HG02973 (cell line): Measurements from ENCODE around the gene ELMO1.

Experiments used
- ATAC-seq: cut with Tn5 transposase; IDR thresholded peaks from one replicate; pipeline ENCODE4 v1.9.1; 2021; ENCODE audit warnings: moderate library complexity; ENCODE audit not compliant: unreplicated experiment

ELMO1 gene

GRCh38 chr7:37071124-37071523, 377.5 kb downstream of the ELMO1 start:
- no peak for ATAC-seq

DNA sequence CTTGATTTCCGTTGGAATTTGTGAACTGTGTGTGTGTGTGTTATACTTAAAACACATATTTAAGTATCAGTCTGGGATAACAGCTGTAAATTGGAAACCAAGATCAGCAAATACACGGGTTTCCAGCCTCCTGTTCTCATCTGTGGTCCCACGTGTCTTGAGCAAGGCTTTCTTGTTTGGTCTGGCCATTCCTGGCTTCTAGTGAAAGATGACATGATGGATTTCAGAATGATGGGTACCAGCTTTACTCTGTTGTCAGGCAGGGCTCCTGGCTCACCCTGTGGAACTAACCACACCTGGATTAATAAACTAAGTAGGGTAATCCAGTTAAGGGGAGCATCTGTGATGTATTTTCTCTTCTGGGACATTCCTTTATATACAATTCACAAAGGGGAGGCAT, 378.2 kb downstream of the ELMO1 start:
- ATAC-seq, result no peak

GRCh38 chr7:37070031-37070430, 378.6 kb downstream of the ELMO1 start:
- no peak for ATAC-seq

- ATAC-seq, result no peak
These were observed 379.3 kb downstream of the ELMO1 start for GRCh38 chr7:37069336-37069735.

- no peak for ATAC-seq
These were observed 379.8 kb downstream of the ELMO1 start for GRCh38 chr7:37068902-37069301.

DNA sequence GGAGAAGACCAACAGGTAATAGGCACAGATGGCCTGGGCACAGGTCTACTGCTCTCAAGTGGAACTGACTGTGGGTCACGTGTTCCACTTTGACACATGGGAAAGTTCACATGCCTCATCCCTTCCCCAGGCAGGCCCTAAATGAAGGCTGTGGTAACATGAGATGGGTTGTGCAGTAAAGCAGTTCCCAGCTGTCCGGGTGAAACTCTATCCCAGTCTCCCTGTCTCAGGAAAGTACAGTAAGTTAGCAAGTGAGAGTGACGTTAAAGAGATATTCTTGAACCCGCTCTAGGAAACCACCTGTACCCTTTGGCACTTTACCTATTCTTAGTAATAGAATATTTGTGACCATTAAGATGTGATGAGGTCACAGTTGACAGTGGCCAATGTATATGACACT, 380.6 kb downstream of the ELMO1 start:
- ATAC-seq, result no peak

- ATAC-seq, result no peak
These were observed 382.8 kb downstream of the ELMO1 start for GRCh38 chr7:37065779-37066271.

DNA sequence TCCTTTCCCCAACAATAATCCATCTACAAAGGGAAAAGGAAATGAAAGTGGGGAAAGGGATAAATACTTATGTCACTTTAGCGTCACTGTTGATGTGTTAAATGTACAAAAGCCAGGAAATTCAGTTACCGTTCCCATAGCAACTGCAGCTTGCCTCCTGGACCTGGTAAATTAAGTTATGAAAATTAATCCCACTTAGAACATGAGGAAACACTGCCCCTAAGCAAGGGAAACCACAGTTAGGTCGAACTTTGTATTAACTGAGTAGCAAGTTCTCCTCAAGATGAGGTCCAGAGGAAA, 386.2 kb downstream of the ELMO1 start:
- no peak for ATAC-seq

- no peak for ATAC-seq
These were observed 386.7 kb downstream of the ELMO1 start for GRCh38 chr7:37061849-37062559.

- ATAC-seq, result no peak
These were observed 392.3 kb downstream of the ELMO1 start for GRCh38 chr7:37056234-37056912.

DNA sequence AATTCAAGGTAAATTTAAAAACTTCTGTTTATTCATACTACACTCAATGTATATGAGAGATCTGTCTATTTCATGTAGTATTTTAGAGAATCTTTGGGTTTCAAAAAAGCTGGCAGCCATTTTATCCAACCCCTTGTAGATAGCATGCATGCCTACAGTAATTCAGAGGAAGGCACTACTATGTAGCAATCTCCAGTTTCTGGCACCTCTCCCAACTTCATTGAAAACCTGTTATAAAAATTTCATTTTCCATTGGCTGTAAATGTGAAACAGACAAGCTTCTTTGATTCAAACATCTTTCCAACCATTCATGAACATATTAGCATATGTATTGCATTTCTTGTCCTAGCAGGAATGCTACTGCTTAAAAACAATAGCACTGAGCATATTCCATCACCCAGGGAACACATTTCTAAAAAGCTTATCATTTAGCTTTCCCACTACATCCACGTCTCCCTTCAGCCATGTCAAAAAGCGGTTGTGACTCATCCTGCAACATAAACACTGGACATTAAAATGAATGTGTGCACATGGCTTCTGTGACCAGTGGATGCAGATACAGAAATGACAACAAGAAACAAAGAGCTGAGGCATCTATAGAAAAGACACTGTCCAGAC, 393.9 kb downstream of the ELMO1 start:
- ATAC-seq, result no peak

DNA sequence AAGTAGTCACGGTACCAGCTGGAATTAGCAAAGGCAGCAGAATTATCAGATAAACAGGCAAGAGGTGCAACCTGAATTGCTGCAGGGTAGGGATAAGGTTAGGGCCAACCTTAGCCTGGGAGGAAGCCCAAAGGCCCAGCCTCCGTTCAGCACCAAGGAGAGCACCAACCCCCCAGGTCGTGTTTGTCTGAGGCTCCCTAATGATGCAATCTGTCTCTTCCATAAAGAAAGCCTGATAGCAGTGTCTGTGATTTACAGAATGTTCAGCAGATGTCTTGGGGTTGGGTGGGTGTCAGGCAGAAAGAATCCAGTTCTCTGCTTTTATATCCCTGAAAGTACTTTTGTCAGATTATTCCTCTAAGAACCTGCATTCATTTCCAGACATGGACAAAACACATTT, 396.0 kb downstream of the ELMO1 start:
- ATAC-seq, result no peak

- ATAC-seq, result no peak
These were observed 397.9 kb downstream of the ELMO1 start for GRCh38 chr7:37050801-37051200.

GRCh38 chr7:37048674-37049073, 400.0 kb downstream of the ELMO1 start:
- no peak for ATAC-seq

DNA sequence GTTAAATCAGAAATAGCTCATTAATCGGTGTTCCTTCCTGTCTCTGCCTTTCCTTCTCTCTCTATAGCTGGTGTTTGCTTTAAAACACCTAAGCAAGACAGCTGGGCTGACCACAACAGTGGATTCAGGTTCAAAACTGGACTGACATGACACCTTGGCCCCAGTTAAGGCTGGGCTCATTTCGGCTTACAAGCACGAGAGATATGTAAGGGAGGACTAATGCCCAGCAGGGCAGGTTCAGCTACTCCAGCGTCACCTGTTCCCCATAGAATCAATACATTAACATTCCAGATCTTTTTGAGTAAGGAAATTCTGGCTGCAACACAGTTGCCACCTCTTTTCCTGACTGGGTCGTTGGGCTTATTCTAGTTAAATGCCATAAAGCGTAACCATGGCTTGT, 401.4 kb downstream of the ELMO1 start:
- ATAC-seq, result no peak

DNA sequence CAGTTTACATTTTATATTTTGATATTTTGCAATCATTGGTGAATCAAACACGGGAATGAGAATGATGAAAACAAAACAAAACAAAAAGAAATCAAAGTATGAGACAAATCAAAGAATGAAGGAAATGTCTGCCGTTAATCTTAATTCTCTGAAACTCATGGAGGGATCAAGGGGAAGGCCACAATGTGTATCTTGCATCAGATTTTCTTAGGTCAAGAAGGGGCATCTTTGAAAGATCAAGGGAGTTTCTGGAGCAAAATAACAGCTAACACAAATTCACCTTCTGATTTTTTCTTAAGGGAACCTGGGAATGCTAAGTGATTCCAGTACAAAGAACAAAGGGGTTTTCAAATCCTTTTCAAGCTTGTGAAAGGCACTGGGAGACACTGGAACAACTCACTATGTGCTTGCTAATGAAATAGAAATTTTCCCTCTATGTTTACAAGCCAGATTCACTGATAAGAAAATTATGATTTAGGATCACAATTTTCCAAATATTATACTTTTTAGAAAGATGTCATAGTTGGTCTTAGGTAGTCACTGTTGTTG, 402.1 kb downstream of the ELMO1 start:
- ATAC-seq, result no peak

DNA sequence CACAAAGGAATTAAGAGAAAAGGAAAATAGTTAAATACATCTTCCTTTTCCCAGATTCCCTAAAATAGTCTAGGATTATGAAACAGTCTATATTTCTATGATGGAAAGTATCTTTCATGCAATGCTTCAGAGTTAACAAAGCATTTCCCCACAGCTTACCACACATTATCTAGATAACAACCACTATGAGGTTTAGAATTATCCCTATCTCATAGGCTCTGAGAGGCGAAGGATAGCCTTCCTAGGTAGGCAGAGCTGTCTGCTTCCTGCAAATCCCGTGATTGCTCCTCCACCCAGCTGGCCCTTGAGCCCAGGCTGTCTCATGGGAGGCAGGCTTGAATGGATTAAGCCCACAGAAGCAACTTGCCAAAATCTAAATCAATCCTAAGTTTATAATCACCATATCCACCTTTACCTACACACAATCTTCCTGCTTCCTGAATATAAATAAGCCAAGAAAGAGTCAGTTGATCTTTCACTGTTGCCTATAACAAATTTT, 402.9 kb downstream of the ELMO1 start:
- no peak for ATAC-seq

- ATAC-seq, result no peak
These were observed 407.2 kb downstream of the ELMO1 start for GRCh38 chr7:37041461-37041860.

DNA sequence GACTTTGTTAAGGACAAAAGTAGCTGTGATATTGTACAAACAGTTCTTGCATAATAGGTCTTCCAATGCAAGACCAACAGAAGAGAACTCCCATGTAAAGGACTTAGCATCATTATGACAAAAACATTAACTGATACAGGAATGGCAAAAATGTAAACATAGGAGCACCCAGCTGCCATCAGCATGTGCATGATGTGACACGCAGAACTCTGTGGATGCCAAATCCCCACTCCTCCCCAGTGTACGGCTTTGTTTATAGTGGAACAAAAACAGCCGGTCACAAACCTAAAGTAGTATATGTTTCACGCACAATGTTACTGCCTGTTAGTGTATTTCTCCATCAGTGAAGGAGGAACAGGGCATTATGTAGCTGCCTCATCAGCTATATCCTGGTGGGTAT, 408.3 kb downstream of the ELMO1 start:
- ATAC-seq, result no peak

DNA sequence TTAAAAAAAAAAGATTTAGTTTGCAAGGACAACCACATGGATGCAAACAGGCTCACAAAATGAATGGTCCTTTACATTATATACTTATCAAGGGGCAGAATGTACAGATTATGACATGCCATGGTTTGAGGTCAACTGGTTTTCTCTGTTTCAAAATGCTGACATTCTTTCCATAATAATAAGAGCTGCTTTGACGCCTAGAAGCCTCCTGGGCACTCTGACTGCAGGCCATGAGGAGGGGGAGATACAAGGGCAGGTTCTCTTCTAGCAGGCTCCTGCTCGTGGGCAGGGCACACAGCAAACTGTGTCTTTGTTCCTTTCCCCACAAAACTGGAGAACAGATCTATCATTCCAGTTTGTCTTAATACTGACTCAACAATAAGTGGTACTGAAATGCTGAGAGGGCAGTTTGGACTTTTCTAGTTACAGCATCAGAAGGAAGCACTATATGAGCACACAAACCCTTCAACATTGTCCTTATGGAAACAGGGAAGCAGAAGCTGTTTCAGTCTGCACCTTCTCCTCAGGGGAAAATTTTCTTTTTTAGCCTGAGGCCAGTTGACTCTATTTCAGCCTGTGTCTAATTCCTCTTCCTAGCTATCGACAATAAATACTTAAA, 409.4 kb downstream of the ELMO1 start:
- ATAC-seq, result no peak

GRCh38 chr7:37038706-37039105, 410.0 kb downstream of the ELMO1 start:
- no peak for ATAC-seq
